HG02885 (cell line): ENCODE data around the gene NEUROD1.
A peak's percentile ranks its signal among the peaks of the same experiment; 100 is the strongest.
"Not testable (repeated sequence)": the region's sequence is repeated elsewhere in the genome, so short reads cannot be mapped to it uniquely, and the experiment has no call there.

Source experiments
- ATAC-seq: cut with Tn5 transposase; IDR thresholded peaks from one replicate; pipeline ENCODE4 v1.9.1; 2021; ENCODE audit warnings: mild to moderate bottlenecking; ENCODE audit not compliant: unreplicated experiment, poor library complexity

Gene NEUROD1

DNA sequence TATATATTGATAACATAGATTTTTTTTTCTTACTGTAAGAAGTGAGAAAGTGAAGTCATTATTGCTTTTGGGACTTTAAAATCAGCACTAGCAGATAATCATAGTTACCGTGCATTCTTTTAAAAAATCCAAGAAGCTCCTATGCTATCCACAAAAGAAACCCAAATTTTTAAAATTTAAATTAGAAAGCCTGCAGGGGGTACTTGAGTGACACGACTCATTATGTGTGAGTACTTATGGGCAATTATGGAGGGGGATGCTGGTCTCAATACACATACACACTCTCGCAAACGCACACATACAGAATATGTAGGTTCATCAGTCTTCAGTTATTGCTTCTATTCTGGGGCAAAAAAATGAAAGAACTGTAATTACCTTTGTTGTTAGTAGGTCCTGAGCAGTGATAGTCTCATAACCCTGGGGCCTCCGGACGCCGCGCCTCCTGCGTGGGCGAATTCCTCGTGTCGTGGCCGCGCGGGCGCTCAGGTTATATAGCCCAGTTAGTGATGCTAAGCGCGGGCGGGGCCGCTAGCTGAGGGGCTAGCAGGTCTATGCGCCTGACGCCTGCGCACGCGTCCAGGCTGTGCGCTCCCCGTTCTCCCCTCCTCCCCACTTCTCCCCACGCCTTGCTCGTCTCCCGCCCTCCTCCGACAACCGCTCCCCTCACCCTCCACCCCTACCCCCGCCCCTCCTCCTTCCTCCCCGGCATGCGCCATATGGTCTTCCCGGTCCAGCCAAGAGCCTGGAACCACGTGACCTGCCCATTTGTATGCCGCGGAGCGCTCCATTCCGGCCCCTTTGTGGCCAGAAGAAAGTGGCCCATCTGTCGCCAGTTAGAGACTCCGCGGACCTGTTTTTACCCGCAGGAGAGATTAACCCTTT is at the start of gene NEUROD1:
Gene NEUROD1, minus strand, starts transcription at position 463 of the 882 bp plus-strand sequence. CDS start 1,657 bp downstream, outside the sequence.
- ATAC-seq = no peak

DNA sequence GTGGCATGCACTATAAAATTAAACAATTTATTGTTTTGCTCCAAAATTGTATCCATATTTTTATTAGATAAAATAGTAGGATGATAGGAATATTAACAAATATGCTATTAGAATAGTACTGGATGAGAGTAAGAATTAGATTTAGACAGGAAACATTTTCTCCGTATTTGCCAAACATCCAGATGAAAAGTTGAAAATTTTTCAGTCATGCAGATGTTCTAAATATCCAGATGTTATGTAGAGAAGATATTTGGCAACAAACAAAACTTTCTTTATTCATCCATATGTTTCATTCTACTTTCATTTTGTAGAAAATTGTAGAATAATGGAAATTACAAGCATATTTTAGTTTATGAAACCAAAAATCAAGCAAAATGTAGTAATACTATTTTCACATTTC is 45.2 kb upstream of the NEUROD1 start:
- no peak for ATAC-seq

DNA sequence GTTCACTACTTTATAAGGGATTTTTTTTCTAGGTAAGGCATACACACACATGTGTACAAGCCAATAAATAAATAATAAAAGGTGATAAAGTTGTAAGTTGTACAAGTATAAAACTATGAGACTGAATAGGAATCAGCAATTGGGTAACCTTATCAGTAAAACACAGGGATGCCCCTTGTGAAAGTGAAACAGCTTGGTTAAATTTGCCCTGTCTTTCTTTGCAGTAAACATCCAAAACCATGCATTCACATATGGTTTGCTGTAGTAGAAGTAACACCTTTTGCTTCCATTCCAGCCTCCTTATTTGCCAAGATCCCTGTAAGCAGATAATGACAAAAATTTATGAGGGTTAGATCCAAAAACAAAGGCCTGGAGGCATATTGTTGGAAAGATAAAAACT is 44.3 kb upstream of the NEUROD1 start:
- no peak for ATAC-seq

DNA sequence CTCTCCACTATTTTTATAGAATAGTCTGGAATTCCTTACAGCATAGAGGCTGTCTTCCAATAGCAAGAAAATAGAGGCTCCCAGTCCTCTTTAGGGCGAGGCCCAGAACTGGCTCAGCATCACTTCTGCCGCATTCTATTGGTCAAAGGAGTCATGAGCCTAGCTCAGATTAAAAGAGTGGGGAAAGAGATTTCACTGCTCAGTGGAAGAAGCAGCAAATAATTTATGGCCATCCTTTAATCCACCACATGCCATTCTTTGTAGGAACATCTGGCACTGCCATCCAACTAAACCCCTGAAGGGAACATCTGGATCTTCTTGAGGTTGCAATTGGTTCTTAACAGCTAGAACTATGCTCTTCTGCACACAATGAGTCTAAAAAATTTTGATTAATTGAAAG is 43.4 kb upstream of the NEUROD1 start:
- ATAC-seq = no peak

DNA sequence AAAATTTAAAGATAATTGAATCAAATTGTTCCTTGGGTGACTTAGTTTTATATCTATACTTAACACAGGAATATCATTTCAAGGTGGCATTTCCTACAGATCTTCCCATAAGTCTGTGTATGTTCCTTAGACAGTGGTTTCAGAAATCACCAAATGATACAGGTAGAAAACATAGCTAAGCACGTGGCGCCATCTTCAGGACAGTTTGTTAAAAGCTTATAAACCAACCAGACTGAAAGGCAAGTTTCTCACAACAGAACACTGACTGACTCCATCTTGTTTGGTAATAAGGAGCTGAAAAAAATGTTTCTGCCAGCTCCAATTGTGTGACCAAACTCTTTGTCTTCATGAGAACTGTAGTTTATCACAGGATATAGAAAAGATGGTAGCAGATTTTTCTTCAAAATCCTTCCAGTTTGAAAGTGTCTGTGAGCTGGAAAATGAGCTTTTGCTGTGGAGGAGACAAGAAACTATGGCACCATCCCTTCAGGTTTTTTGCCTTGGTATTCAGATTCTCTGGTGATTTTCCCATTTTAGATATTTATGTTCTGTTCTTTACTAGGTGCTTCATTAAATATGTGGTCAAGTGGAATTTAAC is 34.8 kb upstream of the NEUROD1 start:
- peak; percentile 88 for ATAC-seq

DNA sequence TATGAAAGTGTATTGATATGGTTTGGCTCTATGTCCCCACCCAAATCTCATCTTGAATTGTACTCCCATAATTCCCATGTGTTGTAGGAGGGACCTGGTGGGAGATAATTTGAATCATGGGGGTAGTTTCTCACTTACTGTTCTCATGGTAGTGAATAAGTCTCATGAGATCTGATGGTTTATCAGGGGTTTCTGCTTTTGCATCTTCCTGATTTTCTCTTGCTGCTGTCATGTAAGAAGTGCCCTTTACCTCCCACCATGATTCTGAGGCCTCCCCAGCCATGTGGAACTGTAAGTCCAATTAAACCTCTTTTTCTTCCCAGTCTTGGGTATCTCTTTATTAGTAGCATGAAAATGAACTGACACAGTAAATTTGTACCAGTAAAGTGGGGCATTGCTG is 30.7 kb upstream of the NEUROD1 start:
- not testable (repeated sequence) for ATAC-seq

DNA sequence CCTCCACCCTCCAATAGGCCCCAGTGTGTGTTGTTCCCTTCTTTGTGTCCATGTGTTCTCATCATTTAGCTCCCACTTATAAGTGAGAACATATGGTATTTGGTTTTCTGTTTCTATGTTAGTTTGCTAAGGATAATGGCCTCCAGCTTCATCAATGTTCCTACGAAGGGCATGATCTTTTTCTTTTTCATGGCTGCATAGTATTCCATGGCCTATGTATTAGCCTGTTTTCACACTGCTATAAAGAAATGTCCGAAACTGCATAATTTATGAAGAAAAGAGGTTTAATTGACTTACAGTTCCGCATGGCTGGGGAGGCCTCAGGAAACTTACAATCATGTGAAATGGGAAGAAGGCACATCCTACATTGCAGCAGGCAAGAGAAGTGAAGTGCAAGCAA is 22.2 kb upstream of the NEUROD1 start:
- not testable (repeated sequence) for ATAC-seq

DNA sequence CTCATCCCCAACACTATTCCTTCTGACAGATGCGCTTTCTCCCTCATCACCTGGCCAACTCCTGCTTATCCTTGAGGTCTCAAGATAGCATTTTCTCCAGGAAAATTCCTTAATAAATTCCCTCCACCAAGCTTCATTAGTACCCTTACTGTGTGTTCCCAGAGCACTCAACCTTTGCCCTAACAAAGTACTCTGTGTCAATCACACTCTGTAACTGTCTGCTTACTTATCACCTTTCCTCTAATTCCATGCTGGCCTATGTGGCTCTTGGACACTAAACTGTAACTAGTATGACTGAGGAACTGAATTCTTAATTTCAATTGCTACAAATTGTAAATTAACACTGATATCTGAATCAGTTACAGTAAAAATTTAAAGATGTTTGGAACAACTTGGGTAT is 17.9 kb upstream of the NEUROD1 start:
- ATAC-seq = no peak

DNA sequence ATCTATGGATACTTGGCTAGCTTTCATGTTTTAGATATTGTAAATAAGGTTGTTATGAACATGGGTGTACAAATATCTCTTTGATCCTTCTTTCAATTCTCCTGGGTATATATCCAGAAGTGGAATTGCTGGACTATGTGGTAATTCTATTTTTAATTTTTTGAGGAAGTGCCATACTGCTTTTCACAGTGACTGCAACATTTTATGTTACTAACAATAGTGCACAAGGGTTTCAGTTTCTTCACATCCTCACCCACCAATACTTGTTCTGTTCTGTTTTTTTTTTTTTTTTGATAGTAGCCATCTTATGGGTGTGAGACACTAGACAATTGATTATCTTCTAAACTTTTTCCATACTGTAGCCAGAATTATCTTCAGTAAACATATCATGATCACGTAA is 17.3 kb upstream of the NEUROD1 start:
- ATAC-seq = no peak

DNA sequence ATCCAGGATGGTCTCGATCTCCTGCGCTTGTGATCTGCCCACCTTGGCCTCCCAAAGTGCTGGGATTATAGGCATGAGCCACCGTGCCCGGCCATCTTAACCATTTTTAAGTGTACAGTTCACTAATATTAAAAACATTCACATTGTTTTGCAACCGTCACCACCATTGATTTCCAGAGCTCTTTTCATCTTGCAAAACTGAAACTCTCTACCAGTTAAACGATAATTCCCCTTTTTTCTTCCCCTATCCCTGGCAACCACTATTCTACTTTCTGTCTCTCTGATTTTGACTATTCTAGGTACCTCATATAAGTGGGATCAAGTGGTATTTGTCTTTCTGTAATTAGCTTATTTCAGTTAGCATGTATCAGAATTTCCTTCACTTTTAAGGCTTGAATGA is 16.8 kb upstream of the NEUROD1 start:
- ATAC-seq = no peak

DNA sequence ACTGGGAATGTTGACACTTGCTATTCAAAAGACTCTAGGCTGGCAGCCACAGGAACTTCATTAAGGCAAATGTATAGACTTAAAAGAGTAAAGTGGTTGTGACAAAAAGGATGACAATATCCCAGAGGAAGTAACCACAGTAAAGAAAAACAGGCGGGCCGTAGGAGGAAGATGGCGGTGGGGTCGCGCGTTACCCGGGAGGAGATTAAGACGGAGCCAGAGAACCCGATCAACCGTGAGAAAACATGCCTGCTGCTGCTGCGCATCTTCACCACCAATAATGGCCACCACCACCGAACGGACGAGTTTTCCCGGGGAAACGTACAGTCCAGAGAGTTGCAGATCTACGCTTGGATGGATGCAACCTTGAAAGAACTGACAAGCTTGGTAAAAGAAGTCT is 14.0 kb upstream of the NEUROD1 start:
- ATAC-seq = no peak

DNA sequence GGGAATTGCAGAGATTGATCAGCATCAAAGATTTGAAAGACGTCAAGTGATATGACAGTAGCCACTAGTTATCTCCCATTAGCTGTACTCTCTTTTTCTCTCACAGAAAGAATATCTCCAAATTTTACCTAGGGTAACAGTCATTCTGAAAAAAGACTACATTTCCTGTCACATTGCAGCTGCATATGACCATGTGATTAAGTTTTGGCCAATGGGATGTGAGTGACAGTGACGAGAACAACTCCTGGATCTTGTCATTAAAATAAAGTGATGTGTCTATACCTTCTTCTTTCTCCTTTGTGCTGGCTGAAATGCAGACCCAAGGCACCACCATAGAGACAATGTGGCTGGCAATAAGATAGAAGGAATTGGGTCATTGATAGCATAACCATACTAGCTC is 10.5 kb upstream of the NEUROD1 start:
- ATAC-seq = no peak

DNA sequence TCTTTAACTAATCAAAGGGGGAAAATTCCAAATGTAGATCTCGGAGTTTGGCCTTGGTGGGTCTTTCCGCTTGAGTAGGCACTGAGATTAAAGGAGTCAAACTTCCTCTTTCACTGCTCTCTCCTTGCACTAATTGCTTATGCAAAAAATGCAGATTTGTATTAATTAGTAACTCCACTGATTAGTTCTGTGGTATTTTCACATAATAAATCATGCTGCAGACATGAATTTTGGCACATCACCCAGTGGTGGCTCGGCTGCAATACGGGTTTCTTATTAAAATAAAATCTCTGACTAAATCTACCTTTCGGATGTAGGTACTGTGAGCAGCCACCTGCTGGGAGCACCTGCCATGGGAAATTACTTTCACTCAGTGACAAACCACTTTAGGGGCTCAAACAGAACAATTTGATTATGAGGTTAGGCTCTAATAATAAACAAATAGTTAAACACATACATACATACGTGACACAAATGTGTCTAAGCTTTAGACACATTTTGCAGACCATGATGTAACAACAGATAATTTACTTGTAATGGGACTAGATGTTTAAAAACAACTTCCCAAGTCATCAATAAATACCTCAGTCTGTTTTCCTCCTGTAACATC is 6.4 kb upstream of the NEUROD1 start:
- ATAC-seq = no peak

DNA sequence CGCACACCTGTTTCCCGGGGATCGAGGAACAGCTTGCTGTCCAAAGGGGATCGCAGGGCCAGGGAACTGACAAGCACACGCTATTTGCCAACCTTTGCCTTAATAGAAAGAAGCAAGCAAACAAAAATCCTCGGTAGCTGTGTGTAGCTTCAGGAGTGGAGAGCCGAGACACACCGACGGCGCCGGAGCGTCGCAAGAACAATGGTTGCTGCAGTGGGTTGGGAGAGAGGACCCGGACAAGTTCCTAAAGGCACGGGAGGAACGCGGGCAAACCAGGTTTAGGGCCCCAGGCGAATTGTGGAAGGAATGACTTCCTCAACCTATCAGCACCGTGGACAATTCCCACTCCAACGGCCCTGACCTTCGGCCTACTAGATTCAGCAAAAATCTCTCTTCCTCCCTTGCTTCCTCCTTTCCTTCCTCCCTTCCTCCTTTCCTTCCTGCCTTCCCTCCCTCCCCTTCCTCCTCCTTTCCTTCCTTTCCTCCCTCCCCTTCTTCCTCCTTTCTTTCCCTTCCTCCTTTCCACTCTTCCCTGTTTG is 4.9 kb upstream of the NEUROD1 start:
- ATAC-seq = no peak

DNA sequence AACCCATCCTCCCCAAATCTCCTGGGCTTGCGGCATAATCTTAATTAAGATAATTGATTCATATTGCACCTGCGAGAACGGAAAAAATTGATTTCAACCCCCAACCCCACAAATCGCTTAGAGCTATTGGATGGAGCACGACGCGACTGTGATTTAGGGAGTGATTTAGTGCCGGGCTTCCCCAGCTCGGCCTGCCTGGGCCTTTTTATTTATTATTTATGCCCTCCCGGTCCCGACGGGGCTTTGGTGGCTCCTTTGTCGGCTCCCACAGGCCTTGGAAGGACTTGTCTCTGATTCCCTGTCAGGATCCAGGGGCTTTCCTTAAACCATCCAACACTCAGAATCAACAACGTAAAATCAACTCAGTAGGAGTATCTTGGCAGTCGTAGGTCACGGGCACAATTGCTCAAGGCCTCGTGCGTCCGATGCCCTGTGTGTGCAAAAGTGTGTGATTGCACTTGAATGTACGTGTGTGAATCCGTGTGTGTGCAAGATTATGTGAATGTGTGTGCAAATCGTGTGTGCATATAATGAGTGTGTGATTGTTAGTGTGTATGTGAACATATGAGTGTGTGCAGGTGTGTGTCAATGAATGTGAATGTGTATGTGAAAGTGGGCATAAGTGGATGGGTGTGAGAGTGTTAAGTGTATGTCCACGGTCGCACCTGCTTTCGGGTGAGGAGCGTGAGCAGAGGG is 4.3 kb upstream of the NEUROD1 start:
- ATAC-seq = no peak

DNA sequence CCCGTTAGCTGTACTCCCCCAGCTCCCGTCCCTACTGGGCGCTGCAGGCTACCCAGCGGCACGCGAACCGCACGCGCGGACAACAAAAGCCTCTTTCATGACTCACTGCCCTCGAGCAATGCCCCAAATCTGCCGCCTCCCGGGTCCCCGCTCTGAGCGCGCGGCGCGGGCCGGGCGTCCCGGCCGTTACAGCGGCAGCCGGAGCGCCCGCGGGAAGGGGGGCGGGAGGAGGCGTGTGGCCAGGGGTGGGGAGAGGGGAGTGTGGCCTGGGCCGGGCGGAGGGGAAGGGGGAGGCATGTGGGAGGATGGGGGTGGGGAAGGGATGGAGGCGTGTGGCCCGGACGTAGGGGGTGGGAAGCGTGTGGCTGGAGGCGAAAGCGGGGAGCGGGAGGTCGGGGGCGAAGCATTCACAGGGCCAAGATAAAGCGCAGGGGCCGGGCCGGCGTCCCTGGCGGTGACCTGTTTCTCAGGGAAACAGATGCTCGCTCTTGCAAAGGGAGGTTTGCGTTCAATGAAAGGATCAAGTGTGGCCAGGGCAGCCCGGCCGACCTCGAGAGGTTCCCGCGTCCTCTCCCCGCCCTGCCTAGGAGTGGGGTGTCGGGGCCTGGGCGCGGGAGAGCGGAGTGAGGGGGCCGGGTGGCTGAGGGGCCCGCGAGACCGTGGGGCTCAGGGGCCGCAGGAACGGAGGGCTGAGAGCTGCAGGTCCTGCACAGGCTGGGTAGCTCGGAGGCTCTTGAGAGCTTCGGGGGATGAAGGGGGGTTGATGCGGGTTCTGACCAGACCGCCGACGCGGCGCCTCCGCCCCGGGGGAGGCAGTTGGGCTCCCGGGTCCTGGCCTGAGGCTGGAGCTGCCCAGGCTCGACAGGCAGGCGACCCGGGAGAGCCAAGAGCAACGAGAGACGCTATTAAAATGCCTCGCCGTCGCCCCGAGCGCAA is 3.5 kb upstream of the NEUROD1 start:
- ATAC-seq = no peak

DNA sequence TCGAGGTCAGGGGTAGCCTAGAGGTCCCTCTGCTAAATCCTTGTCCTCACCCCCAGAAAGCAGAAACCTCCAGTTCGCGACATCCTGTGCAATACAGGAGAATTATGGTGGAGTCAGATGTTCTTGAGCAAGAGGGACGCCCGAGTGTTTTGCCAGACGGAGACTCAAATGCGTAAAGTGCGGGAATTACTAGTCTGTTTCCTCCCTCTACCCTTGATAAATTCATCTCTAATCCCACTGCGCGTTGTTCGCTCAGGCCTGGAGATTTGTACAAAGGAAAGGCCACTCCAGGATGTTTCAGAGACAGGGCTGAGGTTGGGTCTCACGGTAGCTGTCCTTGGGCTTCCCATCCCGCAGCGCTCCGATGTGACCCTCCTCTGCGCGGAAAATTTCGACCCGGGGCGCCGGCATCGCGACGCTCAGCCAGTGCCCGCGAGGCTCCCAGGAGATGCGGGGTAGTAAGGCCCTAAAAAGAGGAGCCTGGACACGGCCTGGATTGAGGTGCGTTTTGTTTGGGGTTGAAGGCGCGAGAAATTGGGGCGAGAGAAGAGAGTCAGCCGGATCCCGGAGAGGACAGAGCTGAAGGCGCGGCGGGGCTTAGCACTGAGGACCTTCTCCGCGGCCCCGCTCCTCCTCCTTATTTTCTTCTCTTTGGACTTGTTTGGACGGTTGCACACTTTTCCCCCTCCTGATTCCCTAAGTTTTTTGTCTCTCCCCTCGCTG is 2.6 kb upstream of the NEUROD1 start:
- ATAC-seq = no peak

DNA sequence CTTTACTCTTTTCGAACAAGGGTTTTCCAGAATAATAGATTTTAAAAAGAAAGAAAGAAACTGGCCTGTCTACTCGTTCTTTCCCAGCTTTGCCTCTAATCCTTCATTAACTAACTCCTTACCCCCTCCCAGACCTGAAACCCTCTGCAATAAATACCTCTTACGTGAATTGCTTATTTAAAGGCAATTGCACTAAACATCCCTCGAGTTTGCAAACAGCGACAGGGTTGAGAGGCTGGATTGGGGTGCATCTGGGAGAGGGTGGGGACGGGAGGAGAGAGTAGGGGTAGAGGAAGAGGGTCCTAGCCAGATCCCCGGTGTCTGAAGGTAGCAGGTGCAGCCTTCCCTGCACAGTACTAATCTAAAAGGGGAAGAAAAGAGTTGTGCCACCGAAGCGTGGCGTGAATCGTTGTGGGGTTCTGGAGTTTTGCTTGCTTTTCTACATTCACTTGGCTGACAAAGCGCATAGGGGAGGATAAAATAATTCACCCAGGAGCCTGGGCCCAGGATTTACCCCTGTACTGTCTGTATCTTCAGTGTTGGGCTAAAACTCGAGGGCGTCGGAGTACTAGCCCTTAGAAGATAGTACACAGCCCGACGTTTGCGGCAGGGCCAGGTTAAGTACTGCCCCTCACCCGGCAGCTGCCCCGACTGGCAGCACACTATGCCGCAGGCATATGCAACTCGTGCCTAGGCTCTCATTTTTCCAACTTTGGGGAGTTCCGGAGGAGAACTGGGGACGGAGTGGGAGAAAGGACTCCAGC is 1.9 kb upstream of the NEUROD1 start:
- no peak for ATAC-seq
